Measurements from ENCODE around the gene PAX4. TPM values are rescaled to one million over a fixed set of nuclear protein-coding genes. Genes with fewer than 3 reads are reported as not detected.

Gene PAX4
- total and polyA plus RNA-seq, 9 of the 15 experiments (the other 6 are each of a cell fraction or from before 2014, with no cell fraction given): not detected

- no peak for TF ChIP-seq ZNF512 (tag; IDR thresholded peaks at IDR 0.05)
- no peak; the same call in 1 of the 2 replicates for TF ChIP-seq ZC3H4 (CRISPR knock-in tag; IDR thresholded peaks at IDR 0.05; ENCODE audit: borderline replicate concordance)
- TF ChIP-seq, protein P1, sequence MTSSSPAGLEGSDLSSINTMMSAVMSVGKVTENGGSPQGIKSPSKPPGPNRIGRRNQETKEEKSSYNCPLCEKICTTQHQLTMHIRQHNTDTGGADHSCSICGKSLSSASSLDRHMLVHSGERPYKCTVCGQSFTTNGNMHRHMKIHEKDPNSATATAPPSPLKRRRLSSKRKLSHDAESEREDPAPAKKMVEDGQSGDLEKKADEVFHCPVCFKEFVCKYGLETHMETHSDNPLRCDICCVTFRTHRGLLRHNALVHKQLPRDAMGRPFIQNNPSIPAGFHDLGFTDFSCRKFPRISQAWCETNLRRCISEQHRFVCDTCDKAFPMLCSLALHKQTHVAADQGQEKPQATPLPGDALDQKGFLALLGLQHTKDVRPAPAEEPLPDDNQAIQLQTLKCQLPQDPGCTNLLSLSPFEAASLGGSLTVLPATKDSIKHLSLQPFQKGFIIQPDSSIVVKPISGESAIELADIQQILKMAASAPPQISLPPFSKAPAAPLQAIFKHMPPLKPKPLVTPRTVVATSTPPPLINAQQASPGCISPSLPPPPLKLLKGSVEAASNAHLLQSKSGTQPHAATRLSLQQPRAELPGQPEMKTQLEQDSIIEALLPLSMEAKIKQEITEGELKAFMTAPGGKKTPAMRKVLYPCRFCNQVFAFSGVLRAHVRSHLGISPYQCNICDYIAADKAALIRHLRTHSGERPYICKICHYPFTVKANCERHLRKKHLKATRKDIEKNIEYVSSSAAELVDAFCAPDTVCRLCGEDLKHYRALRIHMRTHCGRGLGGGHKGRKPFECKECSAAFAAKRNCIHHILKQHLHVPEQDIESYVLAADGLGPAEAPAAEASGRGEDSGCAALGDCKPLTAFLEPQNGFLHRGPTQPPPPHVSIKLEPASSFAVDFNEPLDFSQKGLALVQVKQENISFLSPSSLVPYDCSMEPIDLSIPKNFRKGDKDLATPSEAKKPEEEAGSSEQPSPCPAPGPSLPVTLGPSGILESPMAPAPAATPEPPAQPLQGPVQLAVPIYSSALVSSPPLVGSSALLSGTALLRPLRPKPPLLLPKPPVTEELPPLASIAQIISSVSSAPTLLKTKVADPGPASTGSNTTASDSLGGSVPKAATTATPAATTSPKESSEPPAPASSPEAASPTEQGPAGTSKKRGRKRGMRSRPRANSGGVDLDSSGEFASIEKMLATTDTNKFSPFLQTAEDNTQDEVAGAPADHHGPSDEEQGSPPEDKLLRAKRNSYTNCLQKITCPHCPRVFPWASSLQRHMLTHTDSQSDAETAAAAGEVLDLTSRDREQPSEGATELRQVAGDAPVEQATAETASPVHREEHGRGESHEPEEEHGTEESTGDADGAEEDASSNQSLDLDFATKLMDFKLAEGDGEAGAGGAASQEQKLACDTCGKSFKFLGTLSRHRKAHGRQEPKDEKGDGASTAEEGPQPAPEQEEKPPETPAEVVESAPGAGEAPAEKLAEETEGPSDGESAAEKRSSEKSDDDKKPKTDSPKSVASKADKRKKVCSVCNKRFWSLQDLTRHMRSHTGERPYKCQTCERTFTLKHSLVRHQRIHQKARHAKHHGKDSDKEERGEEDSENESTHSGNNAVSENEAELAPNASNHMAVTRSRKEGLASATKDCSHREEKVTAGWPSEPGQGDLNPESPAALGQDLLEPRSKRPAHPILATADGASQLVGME (CRISPR knock-in tag; IDR thresholded peaks at IDR 0.05): peak; percentile 0; the same call in 1 of the 2 replicates
- TF ChIP-seq, protein P2, sequence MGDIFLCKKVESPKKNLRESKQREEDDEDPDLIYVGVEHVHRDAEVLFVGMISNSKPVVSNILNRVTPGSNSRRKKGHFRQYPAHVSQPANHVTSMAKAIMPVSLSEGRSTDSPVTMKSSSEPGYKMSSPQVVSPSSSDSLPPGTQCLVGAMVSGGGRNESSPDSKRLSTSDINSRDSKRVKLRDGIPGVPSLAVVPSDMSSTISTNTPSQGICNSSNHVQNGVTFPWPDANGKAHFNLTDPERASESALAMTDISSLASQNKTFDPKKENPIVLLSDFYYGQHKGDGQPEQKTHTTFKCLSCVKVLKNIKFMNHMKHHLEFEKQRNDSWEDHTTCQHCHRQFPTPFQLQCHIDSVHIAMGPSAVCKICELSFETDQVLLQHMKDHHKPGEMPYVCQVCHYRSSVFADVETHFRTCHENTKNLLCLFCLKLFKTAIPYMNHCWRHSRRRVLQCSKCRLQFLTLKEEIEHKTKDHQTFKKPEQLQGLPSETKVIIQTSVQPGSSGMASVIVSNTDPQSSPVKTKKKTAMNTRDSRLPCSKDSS (IDR thresholded peaks at IDR 0.05; ENCODE audit: low read depth, partially characterized antibody): no peak
- no peak for TF ChIP-seq ESRRB (CRISPR knock-in tag; IDR thresholded peaks at IDR 0.05; ENCODE audit: borderline replicate concordance)
- TF ChIP-seq, protein P3, sequence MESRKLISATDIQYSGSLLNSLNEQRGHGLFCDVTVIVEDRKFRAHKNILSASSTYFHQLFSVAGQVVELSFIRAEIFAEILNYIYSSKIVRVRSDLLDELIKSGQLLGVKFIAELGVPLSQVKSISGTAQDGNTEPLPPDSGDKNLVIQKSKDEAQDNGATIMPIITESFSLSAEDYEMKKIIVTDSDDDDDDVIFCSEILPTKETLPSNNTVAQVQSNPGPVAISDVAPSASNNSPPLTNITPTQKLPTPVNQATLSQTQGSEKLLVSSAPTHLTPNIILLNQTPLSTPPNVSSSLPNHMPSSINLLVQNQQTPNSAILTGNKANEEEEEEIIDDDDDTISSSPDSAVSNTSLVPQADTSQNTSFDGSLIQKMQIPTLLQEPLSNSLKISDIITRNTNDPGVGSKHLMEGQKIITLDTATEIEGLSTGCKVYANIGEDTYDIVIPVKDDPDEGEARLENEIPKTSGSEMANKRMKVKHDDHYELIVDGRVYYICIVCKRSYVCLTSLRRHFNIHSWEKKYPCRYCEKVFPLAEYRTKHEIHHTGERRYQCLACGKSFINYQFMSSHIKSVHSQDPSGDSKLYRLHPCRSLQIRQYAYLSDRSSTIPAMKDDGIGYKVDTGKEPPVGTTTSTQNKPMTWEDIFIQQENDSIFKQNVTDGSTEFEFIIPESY (CRISPR knock-in tag; IDR thresholded peaks at IDR 0.05): no peak
- TF ChIP-seq TRIM25 (IDR thresholded peaks at IDR 0.05; ENCODE audit: borderline replicate concordance): no peak
- TF ChIP-seq SIN3B (IDR thresholded peaks at IDR 0.05; ENCODE audit: low read depth): peak; percentile 73
- TF ChIP-seq, protein P4, sequence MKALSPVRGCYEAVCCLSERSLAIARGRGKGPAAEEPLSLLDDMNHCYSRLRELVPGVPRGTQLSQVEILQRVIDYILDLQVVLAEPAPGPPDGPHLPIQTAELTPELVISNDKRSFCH (CRISPR knock-in tag; IDR thresholded peaks at IDR 0.05): no peak
- TF ChIP-seq, protein P4 (tag; IDR thresholded peaks at IDR 0.05): peak; percentile 92; the same call in 1 of the 2 replicates
- TF ChIP-seq ZNF764 (CRISPR knock-in tag; IDR thresholded peaks at IDR 0.05; ENCODE audit: low read depth): no peak
- TF ChIP-seq MCM3 (IDR thresholded peaks at IDR 0.05): no peak
These were observed 33.8 kb upstream of the PAX4 start, which contains the start of gene SND1 (continued) for GRCh38 chr7:127651556-127652332.

Data from K562 (cell line).